HG03565 (cell line): Measurements from ENCODE around the gene COPB2.
A peak's percentile ranks its signal among the peaks of the same experiment; 100 is the strongest.
"Not testable (repeated sequence)": the region's sequence is repeated elsewhere in the genome, so short reads cannot be mapped to it uniquely, and the experiment has no call there.

Source experiments
- ATAC-seq: cut with Tn5 transposase; IDR thresholded peaks from one replicate; pipeline ENCODE4 v1.9.1; 2021; ENCODE audit warnings: mild to moderate bottlenecking, moderate library complexity; ENCODE audit not compliant: unreplicated experiment

COPB2 gene

GRCh38 chr3:139389552-139390368 is at the start of gene COPB2:
TSS of gene COPB2 (minus strand) at chr3:139389647. CDS start at chr3:139389550, 97 bp downstream.
- peak; percentile 97 for ATAC-seq

GRCh38 chr3:139434764-139435307 is 45.4 kb upstream of the COPB2 start:
- ATAC-seq: no peak

GRCh38 chr3:139434228-139434627 is 44.8 kb upstream of the COPB2 start:
- ATAC-seq: no peak

DNA sequence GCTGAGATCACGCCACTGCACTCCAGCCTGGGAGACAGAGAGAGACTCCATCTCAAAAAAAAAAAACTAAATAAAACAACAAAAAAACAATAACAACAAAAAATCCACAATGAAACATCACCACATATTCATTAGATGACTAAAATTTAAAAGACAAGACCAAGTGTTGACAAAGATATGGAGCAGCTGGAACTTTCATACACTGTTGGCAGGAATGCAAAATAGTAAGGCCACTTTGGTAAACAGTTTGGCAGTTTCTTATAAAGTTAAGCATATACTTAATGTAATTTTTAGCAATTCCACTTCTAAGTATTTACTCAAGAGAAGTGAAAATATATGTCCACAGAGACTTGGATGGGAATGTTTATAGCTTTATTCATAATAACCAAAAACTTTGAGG is 43.6 kb upstream of the COPB2 start:
- no peak for ATAC-seq

DNA sequence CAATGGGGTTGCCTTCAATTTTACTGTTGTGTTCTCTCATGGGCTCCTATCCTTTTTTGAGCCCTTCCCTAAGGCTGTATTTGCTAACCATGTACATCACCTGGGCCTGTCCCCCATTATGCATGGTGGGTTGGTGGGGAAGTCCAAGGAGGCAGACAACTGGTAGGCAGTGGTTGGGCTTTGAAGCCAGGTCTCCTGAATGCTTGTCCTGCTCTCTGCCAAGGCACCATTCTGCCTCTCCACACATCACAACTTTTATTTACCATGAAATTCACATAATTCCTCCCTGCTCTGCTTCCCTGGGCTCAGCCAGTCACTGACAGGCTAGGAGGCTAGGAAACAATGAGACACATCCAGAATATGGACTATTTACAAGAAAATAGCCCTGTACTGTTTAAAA is 41.0 kb upstream of the COPB2 start:
- ATAC-seq: no peak

- ATAC-seq: peak; percentile 76
Observed at GRCh38 chr3:139427283-139428060, 38.0 kb upstream of the COPB2 start.

DNA sequence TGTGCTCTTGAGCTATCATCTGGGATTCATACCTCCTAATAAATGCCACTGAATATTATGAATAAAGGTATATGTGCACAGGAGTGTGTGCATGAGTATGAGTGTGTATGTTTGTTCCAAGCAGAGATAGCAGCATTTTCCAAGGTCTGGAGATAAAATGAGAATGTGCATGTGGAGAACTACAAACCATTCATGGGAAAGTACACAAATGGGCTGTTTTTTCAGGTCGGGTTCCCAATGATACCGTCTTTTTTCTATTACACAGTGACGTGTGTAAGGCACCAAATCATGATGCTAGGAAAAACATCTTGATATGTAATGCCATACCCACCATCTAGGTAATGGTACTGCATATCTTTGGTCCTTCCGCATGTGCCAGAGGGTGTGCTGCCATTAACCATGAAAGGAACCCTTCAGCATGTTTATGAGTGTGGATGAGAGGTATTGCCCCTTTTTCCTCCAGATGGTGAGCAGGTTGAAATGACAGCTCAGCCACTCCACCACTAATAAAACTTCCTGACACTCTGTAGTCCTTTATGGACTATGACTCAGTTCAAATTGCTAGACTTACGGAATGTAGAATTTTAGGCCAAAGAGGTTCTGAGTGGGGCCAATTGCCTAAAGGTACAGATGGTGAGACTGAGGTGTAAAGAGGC is 36.4 kb upstream of the COPB2 start:
- ATAC-seq: no peak

- ATAC-seq: no peak
Observed at GRCh38 chr3:139423232-139423631, 33.8 kb upstream of the COPB2 start.

- no peak for ATAC-seq
Observed at GRCh38 chr3:139421460-139421859, 32.0 kb upstream of the COPB2 start.

DNA sequence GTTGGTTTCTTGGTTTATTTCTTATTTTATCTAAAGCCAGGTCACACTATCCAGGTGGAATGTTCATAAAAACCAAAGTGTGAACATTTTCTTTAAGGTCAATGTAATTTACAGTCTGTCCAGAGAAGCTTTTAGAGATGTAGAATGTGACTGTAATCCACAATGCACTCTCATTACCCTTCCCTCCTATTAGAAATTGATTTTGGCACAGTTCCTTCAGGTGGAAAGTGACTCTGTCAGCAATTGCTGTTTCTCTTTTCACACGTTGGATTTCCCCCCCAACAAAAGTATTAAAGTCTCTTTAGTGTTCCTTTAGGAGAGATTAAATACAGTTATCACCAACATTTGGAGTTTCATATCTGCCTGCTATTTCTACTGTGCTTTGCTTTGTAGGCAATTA is 31.6 kb upstream of the COPB2 start:
- no peak for ATAC-seq

DNA sequence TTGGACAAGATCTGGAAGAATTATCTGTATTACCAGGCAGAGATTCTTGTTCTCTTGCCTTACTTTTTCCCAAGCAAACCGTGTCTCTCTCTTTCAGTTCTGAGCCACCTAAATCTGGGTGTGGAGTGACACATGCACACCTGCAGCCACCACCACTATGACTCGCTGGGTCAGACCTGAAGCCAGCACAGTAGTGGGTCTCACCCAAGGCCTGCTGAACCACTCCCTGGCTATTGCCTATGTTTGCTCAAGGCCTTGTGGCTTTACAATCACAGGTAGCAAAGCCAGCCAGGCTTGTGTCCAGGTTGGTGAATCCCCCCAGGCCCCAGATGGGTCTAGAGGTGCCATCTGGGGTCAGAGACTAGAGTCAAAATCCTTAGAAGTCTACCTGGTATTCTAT is 28.7 kb upstream of the COPB2 start:
- ATAC-seq: no peak

GRCh38 chr3:139416275-139416674 is 26.8 kb upstream of the COPB2 start:
- ATAC-seq: no peak

DNA sequence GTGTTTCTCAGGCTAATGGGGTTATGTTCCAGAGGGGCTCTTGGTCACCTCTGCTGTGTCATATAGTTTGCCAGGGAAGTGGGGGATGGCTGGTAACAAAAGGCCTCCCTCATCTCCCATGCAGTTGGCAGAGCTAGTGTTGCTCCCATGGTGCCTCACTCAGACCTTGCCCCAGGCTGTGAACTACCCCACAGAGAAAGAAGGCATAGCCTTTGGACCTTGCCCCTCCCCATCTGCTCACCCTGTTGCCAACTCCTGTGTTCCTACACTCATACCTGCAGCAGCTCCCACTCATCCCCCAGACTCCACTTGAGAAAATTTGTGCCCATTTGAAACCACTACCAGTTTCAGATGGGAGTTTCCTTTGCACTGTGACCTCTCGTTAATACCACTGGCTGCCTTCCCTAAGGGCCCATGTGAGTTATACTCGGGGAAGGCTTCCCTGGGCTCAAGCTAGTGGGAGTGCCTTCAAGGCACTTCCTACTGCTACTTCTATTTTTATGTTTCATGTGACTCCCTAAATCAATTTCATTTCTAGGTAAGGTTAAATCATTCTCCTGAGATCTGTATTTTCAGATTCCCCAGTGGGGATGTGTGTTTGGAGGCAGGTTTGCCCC is 25.3 kb upstream of the COPB2 start:
- ATAC-seq: no peak

DNA sequence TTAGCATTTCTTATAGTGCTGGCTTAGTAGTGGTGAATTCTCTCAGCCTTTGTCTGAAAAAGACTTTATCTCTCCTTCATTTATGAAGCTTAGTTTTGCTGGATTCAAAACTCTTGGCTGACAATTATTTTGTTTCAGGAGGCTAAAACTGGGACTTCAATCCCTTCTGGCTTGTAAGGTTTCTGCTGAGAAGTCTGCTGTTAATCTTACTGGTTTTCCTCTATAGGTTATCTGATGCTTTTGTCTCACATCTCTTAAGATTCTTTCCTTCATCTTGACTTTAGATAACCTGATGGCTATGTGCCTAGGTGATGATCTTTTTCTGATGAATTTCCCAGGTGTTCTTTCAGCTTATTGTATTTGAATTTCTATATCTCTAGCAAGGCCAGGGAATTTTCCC is 23.4 kb upstream of the COPB2 start:
- ATAC-seq: not testable (repeated sequence)

DNA sequence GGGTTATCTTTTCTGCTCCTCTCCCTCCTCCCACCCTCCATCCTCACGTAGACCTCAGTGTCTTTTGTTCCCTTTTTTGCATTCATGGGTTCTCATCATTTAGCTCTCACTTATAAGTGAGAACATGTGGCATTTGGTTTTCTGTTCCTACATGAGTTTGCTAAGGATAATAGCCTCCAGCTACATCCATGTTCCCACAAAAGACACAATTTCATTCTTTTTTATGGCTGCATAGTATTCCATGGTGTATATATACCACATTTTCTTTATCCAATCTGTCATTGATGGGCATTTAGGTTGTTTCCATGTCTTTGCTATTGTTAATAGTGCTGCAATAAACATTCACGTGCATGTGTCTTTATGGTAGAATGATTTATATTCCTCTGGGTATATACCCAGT is 11.7 kb upstream of the COPB2 start:
- ATAC-seq: not testable (repeated sequence)

DNA sequence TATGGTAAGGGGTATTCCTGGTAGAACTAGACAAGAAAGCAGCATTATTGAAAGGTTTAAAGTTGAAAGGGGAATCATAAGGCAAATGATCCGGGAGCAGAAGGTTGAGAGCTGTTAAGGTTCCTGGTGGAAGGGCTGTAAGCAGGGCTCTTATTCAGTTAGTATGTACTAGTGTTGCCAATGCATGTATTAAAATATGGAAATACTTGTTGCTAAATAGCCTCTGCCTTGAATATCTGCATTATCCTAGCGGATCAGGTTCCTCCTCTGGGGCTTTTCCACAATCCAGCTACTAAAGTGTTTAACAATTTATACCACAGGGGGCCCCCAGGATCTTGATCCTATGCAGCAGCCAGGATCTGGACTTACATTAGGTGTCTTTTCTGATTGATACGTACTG is 7.3 kb upstream of the COPB2 start:
- ATAC-seq: no peak

GRCh38 chr3:139394116-139394515 is 4.7 kb upstream of the COPB2 start:
- ATAC-seq: no peak

GRCh38 chr3:139388821-139389551 is 461 bp downstream of the COPB2 start:
- no peak for ATAC-seq

GRCh38 chr3:139388077-139388476 is 1.4 kb downstream of the COPB2 start:
- ATAC-seq: no peak

- not testable (repeated sequence) for ATAC-seq
Observed at GRCh38 chr3:139382291-139382690, 7.2 kb downstream of the COPB2 start.
